Fibroblast of upper back skin (primary cell): ENCODE measurements around the gene LRMDA.

ENCODE experiments used
- DNase-seq: peaks from one replicate; pipeline ENCODE4 v3.0.0-alpha.2; 2013

LRMDA gene

GRCh38 chr10:75477680-75478079 lies 46.3 kb downstream of the LRMDA start:
- no peak for DNase-seq

GRCh38 chr10:75480374-75480773 lies 49.0 kb downstream of the LRMDA start:
- no peak for DNase-seq

GRCh38 chr10:75483188-75483587 lies 51.8 kb downstream of the LRMDA start:
- DNase-seq = no peak

GRCh38 chr10:75484717-75485116 lies 53.3 kb downstream of the LRMDA start:
- DNase-seq = no peak

- no peak for DNase-seq
Observed at GRCh38 chr10:75486591-75486990, 55.2 kb downstream of the LRMDA start.

GRCh38 chr10:75487087-75487754 lies 55.8 kb downstream of the LRMDA start:
- peak; percentile 63 for DNase-seq

- no peak for DNase-seq
Observed at GRCh38 chr10:75487755-75488125, 56.3 kb downstream of the LRMDA start.

GRCh38 chr10:75492173-75492925 lies 60.9 kb downstream of the LRMDA start:
- peak; percentile 86 for DNase-seq

GRCh38 chr10:75493464-75493863 lies 62.0 kb downstream of the LRMDA start:
- DNase-seq = peak; percentile 65

- DNase-seq = no peak
Observed at GRCh38 chr10:75495434-75496190, 64.2 kb downstream of the LRMDA start.

- DNase-seq = no peak
Observed at GRCh38 chr10:75496191-75496567, 64.8 kb downstream of the LRMDA start.

- DNase-seq = peak; percentile 91
Observed at GRCh38 chr10:75497997-75498883, 66.8 kb downstream of the LRMDA start.

- peak; percentile 47 for DNase-seq
Observed at GRCh38 chr10:75498884-75499350, 67.5 kb downstream of the LRMDA start.

- no peak for DNase-seq
Observed at GRCh38 chr10:75499556-75500160, 68.2 kb downstream of the LRMDA start.

- no peak for DNase-seq
Observed at GRCh38 chr10:75502389-75502788, 71.0 kb downstream of the LRMDA start.

GRCh38 chr10:75502838-75503237 lies 71.4 kb downstream of the LRMDA start:
- no peak for DNase-seq

GRCh38 chr10:75505293-75505692 lies 73.9 kb downstream of the LRMDA start:
- no peak for DNase-seq

GRCh38 chr10:75505840-75506506 lies 74.5 kb downstream of the LRMDA start:
- no peak for DNase-seq

GRCh38 chr10:75506930-75507329 lies 75.5 kb downstream of the LRMDA start:
- DNase-seq = no peak

- DNase-seq = no peak
Observed at GRCh38 chr10:75507469-75507868, 76.0 kb downstream of the LRMDA start.

GRCh38 chr10:75508239-75508813 lies 76.9 kb downstream of the LRMDA start:
- peak; percentile 99 for DNase-seq
